SK-N-SH treated with all-trans-retinoic acid at 6 μM for 48 hours (cell line): ENCODE measurements around the gene POU2F1.

ENCODE experiments used
- CSDC2 ChIP-seq: fragments of 250-450 bp; sonication (Bioruptor Pico); IDR thresholded peaks from 2 replicates; pipeline ENCODE4 v1.5.0; 2020; ENCODE audit warnings: mild to moderate bottlenecking, moderate library complexity
- ISL1 ChIP-seq: fragments of 250-450 bp; sonication (Bioruptor Pico); IDR thresholded peaks from 2 replicates; pipeline ENCODE4 v2.1.2; 2022; ENCODE audit warnings: mild to moderate bottlenecking, moderate library complexity
- ZC3H10 ChIP-seq: fragments of 250-450 bp; sonication (Bioruptor Pico); IDR thresholded peaks from 2 replicates; pipeline ENCODE4 v1.5.1; 2021; ENCODE audit warnings: mild to moderate bottlenecking, moderate library complexity
- ZFP30 ChIP-seq: fragments of 450-650 bp; formaldehyde crosslinking; IDR thresholded peaks from 2 replicates; pipeline ENCODE4 v1.5.0; 2022; ENCODE audit warnings: mild to moderate bottlenecking, moderate library complexity
- ZNF70 ChIP-seq: fragments of 450-650 bp; formaldehyde crosslinking; IDR thresholded peaks from 2 replicates; pipeline ENCODE4 v1.5.0; 2020; ENCODE audit warnings: mild to moderate bottlenecking, moderate library complexity
- ZNF8 ChIP-seq: fragments of 450-650 bp; formaldehyde crosslinking; IDR thresholded peaks from 2 replicates; pipeline ENCODE4 v1.5.0; 2020; ENCODE audit warnings: mild to moderate bottlenecking, moderate library complexity
- TF ChIP-seq, protein P1 (sequence below): fragments of 250-450 bp; sonication (Bioruptor Pico); IDR thresholded peaks from 2 replicates; pipeline ENCODE4 v1.8.0; 2020; ENCODE audit warnings: mild to moderate bottlenecking, moderate library complexity, borderline replicate concordance
- TF ChIP-seq, protein P2 (sequence below): fragments of 250-450 bp; sonication (Bioruptor Pico); IDR thresholded peaks from 2 replicates; pipeline ENCODE4 v1.5.0; 2020; ENCODE audit warnings: mild to moderate bottlenecking, moderate library complexity

DNA sequence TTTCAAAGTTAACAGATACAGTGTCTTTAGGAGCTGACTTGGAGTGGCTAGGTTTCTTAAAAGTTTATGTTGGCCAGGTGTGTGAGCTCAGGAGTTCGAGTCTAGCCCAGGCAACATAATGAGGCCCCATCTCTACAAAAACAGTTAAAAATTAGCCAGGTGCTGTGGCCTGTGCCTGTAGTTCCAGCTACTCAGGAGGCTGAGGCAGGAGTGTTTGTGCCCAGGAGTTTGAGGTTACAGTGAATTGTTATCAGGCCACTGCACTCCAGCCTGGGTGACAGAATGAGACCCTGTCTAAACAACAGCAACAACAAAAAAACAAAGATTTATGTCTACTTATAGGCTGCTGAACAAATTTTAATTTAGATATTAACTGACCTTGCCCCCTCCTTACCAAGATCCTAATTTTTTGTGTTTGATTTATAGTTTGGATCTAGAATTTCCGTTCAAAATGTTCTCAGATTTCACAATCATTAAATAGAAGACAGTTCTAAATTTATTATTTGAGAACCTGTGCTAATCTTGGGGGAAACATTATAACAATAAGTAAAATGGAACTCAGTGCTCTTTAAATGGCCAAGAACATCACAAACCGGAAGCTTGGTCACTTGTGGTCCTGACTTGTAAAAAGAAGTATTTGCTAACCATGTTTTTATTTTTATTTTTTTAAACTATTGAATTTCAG, 67.8 kb downstream of the POU2F1 start:
- TF ChIP-seq ZC3H10 (no peak), ZFP30 (CRISPR knock-in tag) (no peak), ISL1 (no peak), ZNF8 (no peak), ZNF70 (CRISPR knock-in tag) (no peak), CSDC2 (CRISPR knock-in tag) (no peak)
- TF ChIP-seq, protein P1, sequence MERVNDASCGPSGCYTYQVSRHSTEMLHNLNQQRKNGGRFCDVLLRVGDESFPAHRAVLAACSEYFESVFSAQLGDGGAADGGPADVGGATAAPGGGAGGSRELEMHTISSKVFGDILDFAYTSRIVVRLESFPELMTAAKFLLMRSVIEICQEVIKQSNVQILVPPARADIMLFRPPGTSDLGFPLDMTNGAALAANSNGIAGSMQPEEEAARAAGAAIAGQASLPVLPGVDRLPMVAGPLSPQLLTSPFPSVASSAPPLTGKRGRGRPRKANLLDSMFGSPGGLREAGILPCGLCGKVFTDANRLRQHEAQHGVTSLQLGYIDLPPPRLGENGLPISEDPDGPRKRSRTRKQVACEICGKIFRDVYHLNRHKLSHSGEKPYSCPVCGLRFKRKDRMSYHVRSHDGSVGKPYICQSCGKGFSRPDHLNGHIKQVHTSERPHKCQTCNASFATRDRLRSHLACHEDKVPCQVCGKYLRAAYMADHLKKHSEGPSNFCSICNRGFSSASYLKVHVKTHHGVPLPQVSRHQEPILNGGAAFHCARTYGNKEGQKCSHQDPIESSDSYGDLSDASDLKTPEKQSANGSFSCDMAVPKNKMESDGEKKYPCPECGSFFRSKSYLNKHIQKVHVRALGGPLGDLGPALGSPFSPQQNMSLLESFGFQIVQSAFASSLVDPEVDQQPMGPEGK = no peak
- TF ChIP-seq, protein P2, sequence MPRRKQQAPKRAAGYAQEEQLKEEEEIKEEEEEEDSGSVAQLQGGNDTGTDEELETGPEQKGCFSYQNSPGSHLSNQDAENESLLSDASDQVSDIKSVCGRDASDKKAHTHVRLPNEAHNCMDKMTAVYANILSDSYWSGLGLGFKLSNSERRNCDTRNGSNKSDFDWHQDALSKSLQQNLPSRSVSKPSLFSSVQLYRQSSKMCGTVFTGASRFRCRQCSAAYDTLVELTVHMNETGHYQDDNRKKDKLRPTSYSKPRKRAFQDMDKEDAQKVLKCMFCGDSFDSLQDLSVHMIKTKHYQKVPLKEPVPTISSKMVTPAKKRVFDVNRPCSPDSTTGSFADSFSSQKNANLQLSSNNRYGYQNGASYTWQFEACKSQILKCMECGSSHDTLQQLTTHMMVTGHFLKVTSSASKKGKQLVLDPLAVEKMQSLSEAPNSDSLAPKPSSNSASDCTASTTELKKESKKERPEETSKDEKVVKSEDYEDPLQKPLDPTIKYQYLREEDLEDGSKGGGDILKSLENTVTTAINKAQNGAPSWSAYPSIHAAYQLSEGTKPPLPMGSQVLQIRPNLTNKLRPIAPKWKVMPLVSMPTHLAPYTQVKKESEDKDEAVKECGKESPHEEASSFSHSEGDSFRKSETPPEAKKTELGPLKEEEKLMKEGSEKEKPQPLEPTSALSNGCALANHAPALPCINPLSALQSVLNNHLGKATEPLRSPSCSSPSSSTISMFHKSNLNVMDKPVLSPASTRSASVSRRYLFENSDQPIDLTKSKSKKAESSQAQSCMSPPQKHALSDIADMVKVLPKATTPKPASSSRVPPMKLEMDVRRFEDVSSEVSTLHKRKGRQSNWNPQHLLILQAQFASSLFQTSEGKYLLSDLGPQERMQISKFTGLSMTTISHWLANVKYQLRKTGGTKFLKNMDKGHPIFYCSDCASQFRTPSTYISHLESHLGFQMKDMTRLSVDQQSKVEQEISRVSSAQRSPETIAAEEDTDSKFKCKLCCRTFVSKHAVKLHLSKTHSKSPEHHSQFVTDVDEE (CRISPR knock-in tag) = no peak
